Nephron progenitor cell (in vitro differentiated cells): ENCODE data around the gene NR1D2.

Experiments used
- DNase-seq: peaks from one replicate; pipeline ENCODE4 v3.0.0; 2021
- H3K27ac Mint-ChIP-seq: 2 replicates; pipeline ENCODE4 v1.8.0; 2021; ENCODE audit warnings: mild to moderate bottlenecking, moderate library complexity, mixed read lengths
- H3K27me3 Mint-ChIP-seq: 2 replicates; pipeline ENCODE4 v1.8.0; 2021; ENCODE audit warnings: mild to moderate bottlenecking, low read depth, mixed read lengths; ENCODE audit not compliant: poor library complexity
- H3K36me3 Mint-ChIP-seq: 2 replicates; pipeline ENCODE4 v1.8.0; 2021; ENCODE audit warnings: low read depth, mixed read lengths
- H3K4me1 Mint-ChIP-seq: 2 replicates; pipeline ENCODE4 v1.8.0; 2021; ENCODE audit warnings: mixed read lengths
- H3K4me3 Mint-ChIP-seq: 2 replicates; pipeline ENCODE4 v1.8.0; 2021; ENCODE audit warnings: mild to moderate bottlenecking, moderate library complexity, mixed read lengths
- H3K9me3 Mint-ChIP-seq: 2 replicates; pipeline ENCODE4 v1.8.0; 2021; ENCODE audit warnings: mild to moderate bottlenecking, moderate library complexity, mixed read lengths
- TF ChIP-seq, protein P1 (sequence below): fragments of 200-600 bp; sonication (generic); IDR thresholded peaks from 2 replicates; pipeline ENCODE4 v1.5.0; 2021; ENCODE audit warnings: antibody characterized with exemption

NR1D2 gene

DNA sequence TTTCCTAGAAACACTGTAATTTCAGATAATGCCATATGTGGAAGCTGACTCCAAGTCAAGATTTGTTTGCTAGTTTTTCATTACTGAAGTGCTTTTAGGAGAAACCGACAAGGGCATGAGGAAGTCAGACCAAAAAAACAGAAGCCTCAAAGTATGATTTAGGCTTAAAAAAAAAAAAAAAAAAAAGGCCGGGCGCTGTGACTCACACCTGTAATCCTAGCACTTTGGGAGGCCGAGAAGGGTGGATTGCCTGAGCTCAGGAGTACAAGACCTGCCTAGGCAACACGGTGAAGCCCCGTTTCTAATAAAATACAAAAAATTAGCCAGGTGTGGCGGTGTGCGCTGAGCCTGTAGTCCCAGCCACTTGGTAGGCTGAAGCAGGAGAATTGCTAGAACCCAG is 16.6 kb upstream of the NR1D2 start:
- Mint-ChIP-seq H3K4me1 (peaks cover 32% of the 10 kb centered on the region), H3K9me3 (peaks cover 9% of the 10 kb centered on the region), H3K27ac (no peak overlapping the region), H3K36me3 (peaks cover 9% of the 10 kb centered on the region), H3K27me3 (no peaks in the 10 kb centered on the region), H3K4me3 (no peak overlapping the region)
- no peak for DNase-seq
- TF ChIP-seq, protein P1, sequence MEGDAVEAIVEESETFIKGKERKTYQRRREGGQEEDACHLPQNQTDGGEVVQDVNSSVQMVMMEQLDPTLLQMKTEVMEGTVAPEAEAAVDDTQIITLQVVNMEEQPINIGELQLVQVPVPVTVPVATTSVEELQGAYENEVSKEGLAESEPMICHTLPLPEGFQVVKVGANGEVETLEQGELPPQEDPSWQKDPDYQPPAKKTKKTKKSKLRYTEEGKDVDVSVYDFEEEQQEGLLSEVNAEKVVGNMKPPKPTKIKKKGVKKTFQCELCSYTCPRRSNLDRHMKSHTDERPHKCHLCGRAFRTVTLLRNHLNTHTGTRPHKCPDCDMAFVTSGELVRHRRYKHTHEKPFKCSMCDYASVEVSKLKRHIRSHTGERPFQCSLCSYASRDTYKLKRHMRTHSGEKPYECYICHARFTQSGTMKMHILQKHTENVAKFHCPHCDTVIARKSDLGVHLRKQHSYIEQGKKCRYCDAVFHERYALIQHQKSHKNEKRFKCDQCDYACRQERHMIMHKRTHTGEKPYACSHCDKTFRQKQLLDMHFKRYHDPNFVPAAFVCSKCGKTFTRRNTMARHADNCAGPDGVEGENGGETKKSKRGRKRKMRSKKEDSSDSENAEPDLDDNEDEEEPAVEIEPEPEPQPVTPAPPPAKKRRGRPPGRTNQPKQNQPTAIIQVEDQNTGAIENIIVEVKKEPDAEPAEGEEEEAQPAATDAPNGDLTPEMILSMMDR = no peak

DNA sequence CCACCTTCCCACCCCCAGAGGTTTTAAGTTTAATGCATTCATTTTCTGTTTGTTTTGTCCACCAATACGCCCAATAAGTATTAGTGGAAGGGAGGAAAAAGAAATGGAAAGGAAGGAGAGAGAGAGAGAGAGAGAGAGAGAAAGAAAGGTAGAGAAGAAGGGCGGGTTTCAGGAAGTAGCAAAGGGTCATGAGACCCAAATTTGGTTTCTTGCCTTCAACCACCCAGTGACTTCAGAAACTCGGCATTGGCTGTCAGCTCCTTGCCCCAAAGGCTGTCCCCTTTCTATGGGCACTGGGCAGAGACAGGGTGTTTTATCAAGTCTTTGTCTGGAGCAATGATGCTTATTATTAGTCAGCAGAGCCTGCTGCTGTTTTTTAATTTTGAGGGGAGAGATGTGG is 13.5 kb upstream of the NR1D2 start:
- TF ChIP-seq, protein P1 = no peak
- Mint-ChIP-seq H3K27ac (no peak overlapping the region), H3K36me3 (no peaks in the 10 kb centered on the region), H3K4me1 (peaks cover 22% of the 10 kb centered on the region), H3K27me3 (no peaks in the 10 kb centered on the region), H3K4me3 (no peak overlapping the region), H3K9me3 (no peaks in the 10 kb centered on the region)
- no peak for DNase-seq

DNA sequence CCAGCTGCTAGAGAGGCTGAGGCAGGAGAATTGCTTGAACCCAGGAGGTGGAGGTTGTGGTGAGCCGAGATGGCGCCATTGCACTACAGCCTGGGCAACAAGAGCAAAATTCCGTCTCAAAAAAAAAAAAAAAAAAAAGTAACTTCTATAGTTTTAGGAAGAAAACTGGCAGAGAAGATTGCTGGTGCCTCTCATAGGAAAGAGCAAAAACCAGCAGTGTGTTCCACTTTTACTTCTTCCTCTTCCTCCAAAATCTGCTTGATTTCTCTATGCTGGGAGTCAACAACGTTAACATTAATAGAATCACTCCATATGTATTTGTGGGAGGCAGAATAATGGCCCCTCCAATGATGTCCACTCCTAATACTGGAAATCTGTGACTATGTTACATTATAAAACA is 12.5 kb upstream of the NR1D2 start:
- no peaks in the 10 kb centered on the region for H3K36me3 Mint-ChIP-seq
- H3K27ac Mint-ChIP-seq = no peak overlapping the region
- TF ChIP-seq, protein P1 = no peak
- H3K9me3 Mint-ChIP-seq = no peaks in the 10 kb centered on the region
- H3K4me3 Mint-ChIP-seq = no peak overlapping the region
- no peak for DNase-seq
- H3K27me3 Mint-ChIP-seq = no peaks in the 10 kb centered on the region
- H3K4me1 Mint-ChIP-seq = peaks cover 19% of the 10 kb centered on the region

DNA sequence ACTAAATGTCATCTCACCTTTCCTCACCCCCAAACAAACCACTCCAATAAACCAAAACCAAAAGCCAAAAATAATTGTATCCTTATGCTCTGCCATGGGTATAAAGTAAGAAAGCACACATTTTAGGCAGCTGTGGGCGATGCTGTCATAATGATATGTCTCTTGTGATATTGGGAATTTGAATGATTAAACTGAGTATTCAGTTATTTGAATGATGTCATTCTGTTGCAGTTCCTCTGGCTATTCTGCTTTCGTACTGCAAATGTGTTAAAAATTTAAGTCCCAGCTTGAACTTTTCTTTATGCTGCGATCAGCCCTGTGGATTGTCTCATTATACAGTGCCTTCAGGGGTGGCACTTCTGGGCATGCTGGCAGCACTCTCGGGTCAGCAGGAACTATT is 10.8 kb upstream of the NR1D2 start:
- H3K9me3 Mint-ChIP-seq = no peaks in the 10 kb centered on the region
- H3K4me1 Mint-ChIP-seq = peaks cover 14% of the 10 kb centered on the region
- H3K36me3 Mint-ChIP-seq = no peaks in the 10 kb centered on the region
- TF ChIP-seq, protein P1 = no peak
- DNase-seq = no peak
- no peak overlapping the region for H3K27ac Mint-ChIP-seq
- H3K4me3 Mint-ChIP-seq = no peak overlapping the region
- peaks cover 6% of the 10 kb centered on the region for H3K27me3 Mint-ChIP-seq

DNA sequence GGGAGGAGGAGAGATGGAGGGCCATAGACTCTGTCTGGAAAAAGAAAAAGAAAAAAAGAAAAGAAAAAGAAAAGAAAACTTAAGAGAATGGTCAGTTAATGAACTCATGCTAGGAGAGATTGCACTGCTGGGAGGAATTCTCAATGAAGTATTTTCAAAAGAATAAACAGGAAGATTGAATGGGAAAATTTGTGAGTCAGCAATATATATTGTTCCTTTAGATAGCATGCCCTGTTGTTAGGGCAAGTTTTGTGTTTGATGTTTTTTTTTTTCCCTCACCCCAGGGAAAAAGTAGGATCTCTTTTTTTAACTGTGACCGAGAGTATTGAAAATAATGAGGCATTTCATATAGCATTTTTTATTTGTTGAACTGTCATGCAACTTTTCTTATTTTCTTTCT is 7.8 kb upstream of the NR1D2 start:
- Mint-ChIP-seq H3K36me3 (no peaks in the 10 kb centered on the region), H3K27ac (no peak overlapping the region), H3K4me1 (no peaks in the 10 kb centered on the region), H3K9me3 (no peaks in the 10 kb centered on the region), H3K27me3 (peaks cover 6% of the 10 kb centered on the region), H3K4me3 (no peak overlapping the region)
- TF ChIP-seq, protein P1 = no peak
- no peak for DNase-seq

DNA sequence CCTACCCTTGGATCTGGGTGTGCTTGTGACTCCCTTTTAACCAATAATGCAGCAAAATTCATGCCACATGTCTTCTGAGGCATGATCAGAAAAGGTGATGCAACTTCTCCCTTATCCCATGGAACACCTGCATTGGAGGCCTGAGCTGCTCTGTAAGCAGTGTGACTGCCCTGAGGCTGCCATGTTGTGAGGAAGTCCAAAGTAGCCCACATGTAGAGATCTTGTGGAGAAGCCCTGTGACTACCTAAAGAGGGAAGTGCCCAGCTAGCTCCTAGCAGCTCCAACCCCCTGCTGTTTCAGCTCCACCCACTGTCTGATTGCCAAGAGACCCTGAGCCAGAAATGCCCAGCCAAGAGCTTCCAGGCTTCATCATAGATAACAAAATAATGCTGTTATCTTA is 6.4 kb upstream of the NR1D2 start:
- TF ChIP-seq, protein P1 = no peak
- Mint-ChIP-seq H3K4me3 (no peak overlapping the region), H3K4me1 (peaks cover 8% of the 10 kb centered on the region), H3K36me3 (no peaks in the 10 kb centered on the region), H3K27me3 (peaks cover 6% of the 10 kb centered on the region), H3K27ac (no peak overlapping the region), H3K9me3 (no peaks in the 10 kb centered on the region)
- no peak for DNase-seq
